Embryonic facial prominence (tissue), 1 donor: Measurements from ENCODE around the gene BTBD8.

Experiments
- DNase-seq: peaks from one replicate; pipeline ENCODE4 v3.0.0-alpha.2; 2016; ENCODE audit errors: extremely low spot score

The BTBD8 gene

GRCh38 chr1:92191726-92192125 lies 111.6 kb downstream of the BTBD8 start:
- no peak for DNase-seq

GRCh38 chr1:92192246-92192645 lies 112.1 kb downstream of the BTBD8 start:
- DNase-seq: no peak

- DNase-seq: no peak
These were observed 114.4 kb downstream of the BTBD8 start for GRCh38 chr1:92194511-92194910.

DNA sequence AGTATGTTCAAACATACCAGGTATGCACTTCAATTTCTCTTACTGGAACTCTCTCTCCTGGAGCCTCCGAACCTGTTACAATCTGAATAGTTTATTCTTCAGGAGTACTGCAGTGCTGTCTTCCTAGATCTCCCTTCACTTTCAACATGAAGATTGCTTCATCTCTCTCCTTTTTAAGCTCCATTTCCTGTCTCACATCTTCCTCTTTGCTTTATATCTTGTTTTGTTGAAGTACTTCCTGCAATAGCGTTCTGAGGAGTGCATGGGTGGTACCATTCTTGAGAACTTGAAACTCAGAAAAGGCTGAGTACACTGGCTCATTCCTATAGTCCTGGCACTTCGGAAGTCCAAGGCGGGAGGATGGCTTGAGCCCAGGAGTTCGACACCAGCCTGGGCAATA lies 121.8 kb downstream of the BTBD8 start:
- DNase-seq: no peak

DNA sequence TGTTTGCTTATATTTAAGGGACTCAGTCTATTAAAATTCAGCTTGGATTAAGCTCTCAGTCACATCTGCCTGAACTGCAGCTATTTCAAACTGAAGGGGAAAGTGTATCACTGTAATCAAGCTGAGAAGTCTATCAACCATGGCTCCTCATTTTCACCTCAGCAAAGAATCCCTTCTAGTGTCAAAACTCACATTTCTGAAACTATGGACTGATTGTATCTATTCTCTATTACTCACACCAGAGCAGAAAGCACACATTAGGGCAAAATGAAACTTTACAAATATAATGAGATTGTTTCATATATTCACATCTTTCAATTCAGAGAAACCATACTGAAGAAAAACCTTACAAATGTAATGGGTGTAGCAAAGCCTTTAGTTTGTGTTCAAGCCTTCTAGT lies 123.0 kb downstream of the BTBD8 start:
- no peak for DNase-seq

DNA sequence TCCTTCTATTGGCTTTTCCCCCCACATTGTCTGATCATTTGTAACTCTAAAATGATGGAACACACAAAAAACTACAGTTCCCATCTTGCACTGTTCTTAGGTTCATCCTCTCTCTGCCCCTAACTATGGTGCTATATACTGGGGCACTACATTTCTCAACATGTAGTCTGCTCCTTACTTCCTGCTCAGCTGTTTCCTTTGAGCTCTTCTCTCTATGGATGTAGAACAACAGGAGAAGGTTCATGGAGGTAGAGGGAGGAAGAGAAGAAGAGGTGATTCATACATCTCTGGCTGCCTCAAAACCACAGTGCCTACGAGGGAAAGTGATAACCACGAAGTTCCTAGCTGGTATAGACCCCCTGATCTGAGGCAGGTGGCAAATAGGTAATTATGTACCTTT lies 130.6 kb downstream of the BTBD8 start:
- no peak for DNase-seq

- no peak for DNase-seq
These were observed 131.0 kb downstream of the BTBD8 start for GRCh38 chr1:92211166-92211565.

DNA sequence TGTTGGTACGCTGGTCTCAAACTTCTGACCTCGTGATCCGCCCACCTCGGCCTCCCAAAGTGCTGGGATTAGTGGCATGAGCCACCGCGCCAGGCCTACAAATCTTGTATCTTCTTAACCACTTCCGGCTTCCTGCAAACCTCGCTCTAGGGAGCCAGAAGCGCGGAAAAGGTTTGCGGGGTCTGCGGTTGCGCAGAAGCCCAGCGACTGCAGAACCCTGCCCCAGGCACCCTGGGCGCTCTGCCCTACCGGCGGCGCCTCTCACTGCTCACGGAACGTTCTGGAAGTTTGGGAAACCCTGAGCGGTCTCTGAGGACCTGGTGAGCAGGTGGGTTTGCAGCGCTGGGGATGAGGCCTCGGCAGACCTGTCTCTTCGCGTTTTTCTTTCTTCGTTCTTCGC lies 137.6 kb downstream of the BTBD8 start, which contains the start of gene C1orf146:
C1orf146 (plus strand) TSS at position 195 of the 400 bp plus-strand sequence. CDS start 13,506 bp downstream, outside the sequence.
- no peak for DNase-seq

- no peak for DNase-seq
These were observed 138.4 kb downstream of the BTBD8 start for GRCh38 chr1:92218559-92218958.

DNA sequence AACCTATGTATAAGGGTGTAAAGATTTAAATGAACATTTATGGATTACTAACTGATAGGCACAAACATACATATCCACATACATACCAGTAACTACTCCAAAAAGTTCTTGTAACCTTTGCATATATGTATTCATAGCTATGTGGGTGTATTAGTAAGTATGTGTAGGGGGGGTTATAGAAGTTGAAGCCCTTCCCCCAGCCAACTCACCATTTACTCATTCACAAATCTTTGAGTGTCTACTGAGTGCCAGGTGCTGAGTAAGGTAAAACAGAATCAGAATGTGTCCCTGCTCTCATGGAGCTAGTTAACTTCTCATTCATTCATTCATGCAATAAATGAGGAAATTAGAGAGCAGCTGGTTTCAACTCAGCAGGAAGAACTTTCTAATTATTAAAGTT lies 138.9 kb downstream of the BTBD8 start:
- no peak for DNase-seq

GRCh38 chr1:92228401-92228800 lies 148.3 kb downstream of the BTBD8 start:
- no peak for DNase-seq

DNA sequence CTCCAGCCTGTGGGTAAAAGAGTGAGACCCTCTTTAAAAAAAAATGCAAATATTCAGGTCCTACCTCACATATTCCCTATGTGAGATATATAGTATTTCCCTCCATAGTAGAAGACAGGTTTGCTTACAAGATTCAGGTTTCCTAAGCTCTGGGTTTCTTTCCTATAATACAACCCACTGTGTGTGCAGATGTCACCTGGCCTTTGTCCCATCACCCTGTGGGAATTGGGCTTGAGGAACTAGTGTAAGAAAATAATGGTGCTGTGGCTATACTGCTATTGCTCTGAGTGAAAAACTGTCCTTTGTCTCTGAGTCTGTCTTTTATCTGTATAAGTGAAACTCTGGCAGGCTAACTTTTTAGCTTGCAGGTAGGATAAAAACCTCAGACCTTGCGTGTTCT lies 150.6 kb downstream of the BTBD8 start:
- DNase-seq: no peak
